ENCODE measurements around the gene DNER.

- TF ChIP-seq CTCF (conservative IDR thresholded peaks at IDR 0.05; ENCODE audit: low read depth, low read length) (no peak), EZH2 (IDR thresholded peaks at IDR 0.05; ENCODE audit: borderline replicate concordance, low read depth, low read length, poor library complexity, severe bottlenecking) (no peak)
Measured at GRCh38 chr2:229447227-229447626, 267.1 kb downstream of the DNER start.
